Vagina (tissue), 2 donors: Measurements from ENCODE around the gene DDR2. TPM values are rescaled to one million over a fixed set of nuclear protein-coding genes. Genes with fewer than 3 reads are reported as not detected.

Experiments
- DNase-seq, 2 donors: peaks; one replicate each; pipeline ENCODE4 v3.0.0-alpha.2; 2017; ENCODE audit errors: extremely low spot score in 2 of 2
- H3K27ac ChIP-seq: fragments of 200-600 bp; sonication (generic); one replicate; pipeline ENCODE4 v1.5.1; 2019
- H3K27me3 ChIP-seq: fragments of 200-600 bp; sonication (generic); one replicate; pipeline ENCODE4 v1.5.1; 2019
- H3K36me3 ChIP-seq, 2 donors: fragments of 200-600 bp; sonication (generic); one replicate each; pipeline ENCODE4 v1.5.1; 2017 to 2019
- H3K4me1 ChIP-seq: fragments of 200-600 bp; sonication (generic); one replicate; pipeline ENCODE4 v1.5.1; 2019
- H3K4me3 ChIP-seq, 2 donors: fragments of 200-600 bp; sonication (generic); 1 replicate in 1 of 2; 2 replicates in 1 of 2; pipeline ENCODE4 v1.5.1; 2016 to 2019
- H3K9me3 ChIP-seq: fragments of 200-600 bp; sonication (generic); one replicate; pipeline ENCODE4 v1.5.1; 2019
- CTCF ChIP-seq, 3 experiments: fragments of 450-650 bp in 2 of 3; fragments of 200-600 bp in 1 of 3; sonication (generic) in 1 of 3; IDR thresholded peaks; one replicate each; pipeline ENCODE4 v1.5.1; 2017 to 2019; ENCODE audit warnings: antibody characterized with exemption in 3 of 3, mild to moderate bottlenecking in 2 of 3, moderate library complexity in 2 of 3
- POLR2A ChIP-seq, 2 donors: fragments of 450-650 bp; IDR thresholded peaks; one replicate each; pipeline ENCODE4 v1.6.1; 2017; ENCODE audit warnings: antibody characterized with exemption in 2 of 2, mild to moderate bottlenecking in 2 of 2, moderate library complexity in 2 of 2
- POLR2AphosphoS5 ChIP-seq, 2 donors: sonication (generic); formaldehyde crosslinking; IDR thresholded peaks; one replicate each; pipeline ENCODE4 v1.9.0; 2017; ENCODE audit warnings: antibody characterized with exemption in 2 of 2, mild to moderate bottlenecking in 2 of 2, low read depth in 1 of 2; ENCODE audit not compliant: insufficient read depth in 1 of 2
- intact Hi-C: fragments of 100-400 bp; cut with DNase I; formaldehyde crosslinking; loops from one replicate; pipeline ENCODE4 v1.15.1; 2023
- total RNA-seq: library from RNA; depleted of rRNA; stranded (reverse); fragments of >200 nt; gene quantifications from one replicate; pipeline ENCODE4 v1.2.3, GENCODE V29; 2016

Gene DDR2
- total RNA-seq, 1 donor from 2014 or later = 153 TPM

- Histone ChIP-seq H3K4me3 (no peak overlapping the region), H3K4me1 (peaks cover 25% of the 10 kb centered on the region), H3K27me3 (no peaks in the 10 kb centered on the region), H3K27ac (no peak overlapping the region), H3K36me3 (no peaks in the 10 kb centered on the region), H3K9me3 (no peaks in the 10 kb centered on the region)
- DNase-seq = no peak
- intact Hi-C loops = no loop called here
- TF ChIP-seq CTCF (IDR thresholded peaks at IDR 0.05) (no peak), POLR2AphosphoS5 (IDR thresholded peaks at IDR 0.05; ENCODE audit: insufficient read depth in 1 of 2, low read depth in 1 of 2) (no peak), POLR2A (IDR thresholded peaks at IDR 0.05) (no peak)
These were observed 74.3 kb downstream of the DDR2 start for GRCh38 chr1:162706606-162707005.

GRCh38 chr1:162708286-162708685, 76.0 kb downstream of the DDR2 start:
- Histone ChIP-seq H3K9me3 (no peaks in the 10 kb centered on the region), H3K4me1 (peaks cover 40% of the 10 kb centered on the region), H3K4me3 (no peak overlapping the region), H3K27ac (no peak overlapping the region), H3K36me3 (no peaks in the 10 kb centered on the region), H3K27me3 (no peaks in the 10 kb centered on the region)
- no peak for TF ChIP-seq CTCF (IDR thresholded peaks at IDR 0.05)
- TF ChIP-seq POLR2A (IDR thresholded peaks at IDR 0.05) = no peak
- no peak for TF ChIP-seq POLR2AphosphoS5 (IDR thresholded peaks at IDR 0.05; ENCODE audit: insufficient read depth in 1 of 2, low read depth in 1 of 2)
- intact Hi-C loops = no loop called here
- no peak for DNase-seq

- intact Hi-C loops = no loop called here
- Histone ChIP-seq H3K36me3 (no peaks in the 10 kb centered on the region), H3K4me1 (peaks cover 45% of the 10 kb centered on the region)
These were observed 77.0 kb downstream of the DDR2 start for GRCh38 chr1:162709132-162709860.

GRCh38 chr1:162709870-162710269, 77.6 kb downstream of the DDR2 start:
- Histone ChIP-seq H3K36me3 (no peaks in the 10 kb centered on the region), H3K4me3 (no peak overlapping the region), H3K27ac (peak overlapping the region; percentile 9), H3K27me3 (no peaks in the 10 kb centered on the region), H3K9me3 (no peaks in the 10 kb centered on the region), H3K4me1 (peaks cover 45% of the 10 kb centered on the region)
- DNase-seq = no peak
- TF ChIP-seq POLR2A (IDR thresholded peaks at IDR 0.05) (no peak), POLR2AphosphoS5 (IDR thresholded peaks at IDR 0.05; ENCODE audit: insufficient read depth in 1 of 2, low read depth in 1 of 2) (no peak), CTCF (IDR thresholded peaks at IDR 0.05) (no peak)
- intact Hi-C loops = no loop called here

More at GRCh38 chr1:162709132-162709860, 77.0 kb downstream of the DDR2 start:
- Histone ChIP-seq H3K27ac (peak overlapping the region; percentile 33), H3K27me3 (no peaks in the 10 kb centered on the region), H3K9me3 (no peaks in the 10 kb centered on the region), H3K4me3 (no peak overlapping the region)
- no peak for TF ChIP-seq POLR2AphosphoS5 (IDR thresholded peaks at IDR 0.05; ENCODE audit: insufficient read depth in 1 of 2, low read depth in 1 of 2)
- no peak for TF ChIP-seq CTCF (IDR thresholded peaks at IDR 0.05)
- no peak for TF ChIP-seq POLR2A (IDR thresholded peaks at IDR 0.05)
- DNase-seq = no peak

GRCh38 chr1:162710345-162710744, 78.1 kb downstream of the DDR2 start:
- intact Hi-C loops = no loop called here
- H3K4me1 ChIP-seq = peaks cover 45% of the 10 kb centered on the region
- DNase-seq = no peak
- H3K36me3 ChIP-seq = no peaks in the 10 kb centered on the region
- no peak overlapping the region for H3K4me3 ChIP-seq
- no peaks in the 10 kb centered on the region for H3K27me3 ChIP-seq
- peak overlapping the region; percentile 9 for H3K27ac ChIP-seq
- no peaks in the 10 kb centered on the region for H3K9me3 ChIP-seq
- TF ChIP-seq POLR2AphosphoS5 (IDR thresholded peaks at IDR 0.05; ENCODE audit: insufficient read depth in 1 of 2, low read depth in 1 of 2) = no peak
- no peak for TF ChIP-seq CTCF (IDR thresholded peaks at IDR 0.05)
- no peak for TF ChIP-seq POLR2A (IDR thresholded peaks at IDR 0.05)
